ENCODE results near the gene NTN5.

DNA sequence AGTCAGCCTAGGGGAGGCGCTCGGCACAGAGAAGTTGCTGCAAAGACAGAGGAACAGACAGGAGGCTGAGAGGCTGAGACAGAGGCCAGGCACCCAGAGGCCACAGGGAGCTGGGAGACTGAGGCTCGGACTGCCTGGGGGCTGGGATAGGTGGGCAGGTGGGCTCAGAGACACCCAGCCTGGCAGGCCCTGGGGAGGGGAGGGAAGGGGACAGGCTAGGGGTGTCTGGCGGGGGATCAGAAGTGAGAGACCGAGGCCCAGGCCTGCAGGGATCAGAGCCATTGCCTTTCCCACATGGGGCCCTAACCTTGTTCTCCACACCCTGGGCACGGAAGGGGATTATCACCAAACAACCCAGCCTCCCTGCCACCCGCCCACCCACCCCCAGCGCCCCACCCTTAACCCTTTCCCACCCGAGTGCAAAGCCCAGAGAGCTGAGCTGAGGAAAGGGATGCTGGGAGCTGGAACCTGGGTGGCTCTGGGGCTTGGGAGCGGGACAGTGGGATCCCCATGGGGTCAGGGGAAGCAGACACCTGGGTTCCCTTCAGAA, 1.3 kb downstream of the NTN5 start:
- TF ChIP-seq, protein P1, sequence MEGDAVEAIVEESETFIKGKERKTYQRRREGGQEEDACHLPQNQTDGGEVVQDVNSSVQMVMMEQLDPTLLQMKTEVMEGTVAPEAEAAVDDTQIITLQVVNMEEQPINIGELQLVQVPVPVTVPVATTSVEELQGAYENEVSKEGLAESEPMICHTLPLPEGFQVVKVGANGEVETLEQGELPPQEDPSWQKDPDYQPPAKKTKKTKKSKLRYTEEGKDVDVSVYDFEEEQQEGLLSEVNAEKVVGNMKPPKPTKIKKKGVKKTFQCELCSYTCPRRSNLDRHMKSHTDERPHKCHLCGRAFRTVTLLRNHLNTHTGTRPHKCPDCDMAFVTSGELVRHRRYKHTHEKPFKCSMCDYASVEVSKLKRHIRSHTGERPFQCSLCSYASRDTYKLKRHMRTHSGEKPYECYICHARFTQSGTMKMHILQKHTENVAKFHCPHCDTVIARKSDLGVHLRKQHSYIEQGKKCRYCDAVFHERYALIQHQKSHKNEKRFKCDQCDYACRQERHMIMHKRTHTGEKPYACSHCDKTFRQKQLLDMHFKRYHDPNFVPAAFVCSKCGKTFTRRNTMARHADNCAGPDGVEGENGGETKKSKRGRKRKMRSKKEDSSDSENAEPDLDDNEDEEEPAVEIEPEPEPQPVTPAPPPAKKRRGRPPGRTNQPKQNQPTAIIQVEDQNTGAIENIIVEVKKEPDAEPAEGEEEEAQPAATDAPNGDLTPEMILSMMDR (IDR thresholded peaks at IDR 0.05), result no peak
- TF ChIP-seq POLR2A (IDR thresholded peaks at IDR 0.05) (no peak), EP300 (IDR thresholded peaks at IDR 0.05) (no peak)

All from suprapubic skin (tissue), 3 donors.